ENCODE data around the gene MAD1L1.
"Not testable (repeated sequence)": the region's sequence is repeated elsewhere in the genome, so short reads cannot be mapped to it uniquely, and the experiment has no call there.

MAD1L1 gene

DNA sequence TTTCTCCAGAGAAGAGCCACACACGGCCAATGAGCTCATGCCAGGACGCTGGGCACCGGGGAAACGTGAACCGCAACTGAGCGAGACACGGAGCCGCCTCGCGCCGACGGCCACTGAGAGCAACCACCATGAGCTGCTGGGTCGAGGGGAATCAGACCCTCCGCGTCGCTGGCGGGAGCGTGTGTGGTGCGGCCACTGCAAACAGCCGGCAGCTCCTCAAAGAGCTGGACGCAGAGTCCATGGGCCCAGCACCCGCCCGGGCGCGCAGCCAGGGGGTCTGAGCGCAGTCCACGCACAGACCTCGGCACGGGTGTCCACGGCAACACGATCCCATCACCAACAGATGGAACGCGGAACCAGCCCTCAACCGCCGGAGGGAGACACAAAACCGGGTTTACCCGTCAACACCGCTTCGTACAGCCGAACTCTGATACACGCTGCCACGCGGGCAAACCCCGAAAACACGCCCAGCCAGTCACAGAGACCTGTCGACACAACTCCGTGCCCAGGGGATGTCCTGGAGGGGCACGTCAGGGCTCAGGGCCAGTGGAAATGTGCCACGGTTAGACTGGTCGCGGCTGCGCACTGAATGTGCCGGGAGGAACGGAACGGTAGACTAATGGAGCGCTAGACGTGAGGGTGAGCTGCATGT is 415.6 kb downstream of the MAD1L1 start:
- no peak for DNase-seq

DNA sequence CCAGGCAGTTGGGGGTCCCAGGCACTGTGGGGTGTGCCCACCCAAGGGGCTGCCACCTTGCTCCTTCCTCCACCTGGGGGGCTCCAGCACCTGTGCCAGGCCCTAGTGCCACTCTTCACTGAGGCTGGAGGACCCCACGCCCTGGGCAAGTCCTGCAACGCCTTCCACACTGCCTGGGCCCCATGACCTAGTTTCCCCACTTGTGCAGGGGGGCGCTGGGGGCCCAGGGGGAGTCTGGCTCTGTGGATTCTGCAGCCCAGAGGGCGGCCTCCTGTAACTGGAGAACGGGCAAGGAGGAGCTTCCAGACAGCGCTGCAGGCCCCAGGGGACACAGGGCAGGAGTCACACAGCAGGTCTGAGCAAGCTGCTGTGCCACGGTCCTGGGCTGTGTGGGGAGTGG is 416.3 kb downstream of the MAD1L1 start:
- DNase-seq, result not testable (repeated sequence)

GRCh38 chr7:1815551-1816281 is 417.0 kb downstream of the MAD1L1 start:
- DNase-seq, result not testable (repeated sequence)

DNA sequence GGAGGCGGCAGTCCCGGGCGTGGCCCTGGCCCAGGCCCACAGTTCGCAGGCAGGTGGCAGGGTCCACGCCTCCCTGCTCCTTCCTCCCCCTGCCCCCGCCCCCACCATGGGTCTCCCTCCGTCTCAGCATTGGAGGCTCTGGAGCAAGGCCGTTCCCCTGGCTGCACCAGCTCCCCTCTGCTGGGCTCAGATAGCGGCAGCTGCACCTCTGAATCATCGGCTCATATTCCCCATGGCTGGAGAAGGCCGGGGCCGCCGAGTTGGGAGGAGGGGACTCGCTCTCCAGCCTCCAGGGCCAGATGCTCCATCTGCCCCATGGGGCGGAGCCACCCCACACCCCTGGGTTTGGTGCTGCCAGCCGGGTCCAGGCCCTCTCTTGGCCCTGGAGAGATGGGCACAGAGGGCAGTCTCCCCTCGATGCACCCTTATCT is 417.7 kb downstream of the MAD1L1 start:
- DNase-seq, result no peak

DNA sequence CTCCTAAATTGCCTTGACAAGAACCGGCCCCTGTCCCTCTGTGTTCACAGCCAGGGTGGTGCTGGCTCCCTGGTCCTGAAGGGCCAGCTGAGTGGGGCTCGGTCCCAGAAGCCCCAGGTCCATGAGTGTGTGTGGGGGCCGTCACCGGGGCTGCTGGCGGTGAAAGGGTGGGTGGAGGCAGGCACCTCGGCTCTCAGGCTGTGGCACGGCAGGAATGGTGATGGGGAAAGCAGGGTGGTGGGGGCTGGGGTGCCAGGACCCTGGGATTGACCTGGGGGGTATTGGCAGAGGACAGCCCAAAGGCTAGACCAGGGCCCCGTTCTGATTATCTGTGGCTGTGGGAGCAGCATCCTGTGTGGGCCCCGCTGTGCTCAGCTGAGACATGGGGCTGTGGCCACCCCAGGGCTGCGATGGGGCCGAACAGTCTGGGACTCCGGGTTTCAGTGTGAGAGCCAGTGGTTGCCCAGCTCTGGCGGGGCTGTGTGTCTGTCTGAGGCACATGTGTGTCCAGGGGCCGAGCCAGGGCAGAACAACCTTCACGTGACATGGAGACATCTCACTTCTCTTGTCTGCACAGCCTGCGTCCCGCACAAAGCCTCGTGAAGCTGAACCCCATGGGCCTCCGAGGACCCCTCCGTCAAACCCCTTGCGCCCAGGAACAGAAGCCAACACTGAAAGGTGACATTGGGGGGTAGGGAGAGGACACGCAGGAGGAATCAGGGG is 418.5 kb downstream of the MAD1L1 start:
- no peak for DNase-seq

DNA sequence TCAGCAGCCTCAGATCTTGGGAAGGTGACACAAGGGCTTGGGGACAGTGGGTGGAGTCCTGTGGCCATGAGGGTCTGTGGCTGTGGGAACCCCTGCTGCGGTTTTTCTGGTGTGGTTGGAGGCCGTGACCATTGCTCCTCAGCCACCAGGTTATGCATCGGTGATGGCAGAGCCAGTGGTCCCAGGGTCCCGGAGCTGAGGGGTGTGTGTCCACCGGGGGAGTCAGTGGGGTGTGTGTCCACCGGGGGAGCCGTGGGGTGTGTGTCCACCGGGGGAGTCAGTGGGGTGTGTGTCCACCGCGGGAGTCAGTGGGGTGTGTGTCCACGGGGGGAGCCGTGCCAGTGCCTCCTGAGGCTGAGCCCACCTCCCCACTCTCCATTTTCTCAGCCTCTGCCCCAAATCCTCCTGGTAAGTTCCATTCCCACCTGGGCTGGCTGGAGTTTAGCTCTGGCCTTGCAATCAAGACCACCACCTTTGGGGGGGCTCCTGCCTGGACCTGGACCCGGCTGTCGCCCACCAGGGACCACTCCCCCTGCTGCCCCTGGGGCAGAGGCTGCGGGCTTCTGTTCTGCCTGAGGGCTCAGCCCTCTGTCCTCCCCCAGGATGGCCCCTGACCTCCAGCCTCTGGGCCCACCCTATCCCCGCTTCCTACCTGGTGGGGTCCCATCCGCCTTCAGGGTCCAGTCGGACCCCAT is 419.2 kb downstream of the MAD1L1 start:
- DNase-seq, result no peak

GRCh38 chr7:1812509-1813393 is 420.0 kb downstream of the MAD1L1 start:
- no peak for DNase-seq

DNA sequence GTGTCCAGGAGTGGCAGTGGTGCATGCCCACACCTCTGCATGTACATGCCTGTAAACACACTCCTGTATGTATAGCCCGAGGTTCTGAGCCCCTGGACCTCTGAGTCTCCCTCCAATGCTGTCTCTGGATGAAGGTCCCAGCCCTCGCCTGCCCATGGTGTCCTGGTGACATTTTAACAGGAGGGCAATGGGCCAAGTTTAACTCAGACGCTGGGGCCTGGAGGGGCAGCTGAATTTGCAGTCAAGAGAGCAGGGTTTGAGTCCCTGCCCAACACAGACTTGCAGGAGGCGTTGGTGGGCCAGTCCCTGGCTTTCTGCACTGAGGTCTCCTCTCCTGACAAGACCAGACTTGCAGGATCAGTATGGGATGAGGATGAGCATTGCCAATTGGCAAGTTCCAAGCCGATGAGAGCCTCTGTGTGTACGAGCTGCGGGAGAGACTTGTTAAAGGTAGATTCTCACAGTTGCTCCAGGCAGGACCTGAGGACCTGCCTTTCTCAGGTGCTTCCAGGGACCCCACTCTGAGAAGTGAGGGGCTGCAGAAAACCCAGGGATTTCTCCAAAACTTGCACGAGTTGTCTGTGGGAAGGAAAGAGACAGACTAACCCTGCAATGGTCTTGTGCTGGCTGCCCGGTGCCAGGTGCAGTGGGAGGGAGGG is 420.8 kb downstream of the MAD1L1 start:
- DNase-seq, result no peak

DNA sequence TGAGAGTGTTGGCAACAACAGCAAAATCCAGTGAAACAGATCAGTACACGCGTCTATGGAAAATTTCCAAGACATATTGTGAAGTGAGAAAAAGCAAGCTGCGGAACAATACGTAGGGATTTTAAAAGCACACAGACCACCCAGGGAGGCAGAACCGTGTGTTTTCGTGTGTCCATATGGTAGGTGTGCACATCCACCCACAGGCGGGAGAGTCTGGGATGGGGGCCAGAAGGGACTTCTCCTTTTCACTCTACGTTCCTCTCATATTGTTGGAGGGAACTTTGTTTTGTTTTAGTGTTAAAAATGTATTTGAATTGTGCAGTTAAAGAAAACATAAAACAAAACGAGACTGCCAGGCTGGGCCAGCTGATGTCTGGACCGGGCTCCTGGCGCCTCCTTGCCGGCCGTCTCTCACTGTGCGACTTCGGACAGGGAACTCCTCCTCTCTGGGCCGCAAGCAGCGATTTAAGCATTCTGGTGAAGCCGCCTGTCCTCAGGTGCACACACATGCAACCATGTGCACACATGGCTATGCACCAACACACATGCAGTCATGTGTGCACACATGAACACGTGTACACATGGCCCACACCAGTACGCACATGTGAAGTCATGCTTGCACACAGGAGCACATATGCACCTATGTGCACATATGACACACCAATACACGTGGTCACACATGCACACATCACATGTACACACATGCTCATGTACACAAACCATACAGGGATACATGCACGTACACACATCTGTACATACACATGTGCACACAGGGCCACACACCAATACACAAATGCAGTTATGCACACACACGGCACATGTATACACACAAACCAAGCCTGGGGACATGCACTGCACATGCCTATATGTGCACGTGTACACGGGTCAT is 421.5 kb downstream of the MAD1L1 start:
- no peak for DNase-seq

DNA sequence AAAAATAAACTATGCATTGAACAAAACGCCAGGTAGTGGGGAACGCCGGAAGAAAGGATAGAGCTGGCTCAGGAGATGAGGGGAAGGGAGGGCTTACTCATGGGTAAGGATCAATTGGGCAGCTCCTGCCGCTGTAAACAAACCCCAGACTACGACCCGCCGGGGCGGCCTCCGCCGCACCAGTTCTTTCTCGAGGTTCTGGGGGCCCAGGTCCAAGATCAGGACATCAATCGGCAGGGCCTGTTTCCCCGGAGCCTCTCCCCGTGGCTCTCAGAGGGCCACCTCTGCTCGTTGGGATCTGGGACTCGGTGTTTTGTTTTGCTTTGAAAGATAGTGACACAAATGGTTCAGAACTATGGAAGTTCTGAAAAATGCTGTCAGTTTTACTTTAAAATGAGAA is 422.2 kb downstream of the MAD1L1 start:
- DNase-seq, result no peak

DNA sequence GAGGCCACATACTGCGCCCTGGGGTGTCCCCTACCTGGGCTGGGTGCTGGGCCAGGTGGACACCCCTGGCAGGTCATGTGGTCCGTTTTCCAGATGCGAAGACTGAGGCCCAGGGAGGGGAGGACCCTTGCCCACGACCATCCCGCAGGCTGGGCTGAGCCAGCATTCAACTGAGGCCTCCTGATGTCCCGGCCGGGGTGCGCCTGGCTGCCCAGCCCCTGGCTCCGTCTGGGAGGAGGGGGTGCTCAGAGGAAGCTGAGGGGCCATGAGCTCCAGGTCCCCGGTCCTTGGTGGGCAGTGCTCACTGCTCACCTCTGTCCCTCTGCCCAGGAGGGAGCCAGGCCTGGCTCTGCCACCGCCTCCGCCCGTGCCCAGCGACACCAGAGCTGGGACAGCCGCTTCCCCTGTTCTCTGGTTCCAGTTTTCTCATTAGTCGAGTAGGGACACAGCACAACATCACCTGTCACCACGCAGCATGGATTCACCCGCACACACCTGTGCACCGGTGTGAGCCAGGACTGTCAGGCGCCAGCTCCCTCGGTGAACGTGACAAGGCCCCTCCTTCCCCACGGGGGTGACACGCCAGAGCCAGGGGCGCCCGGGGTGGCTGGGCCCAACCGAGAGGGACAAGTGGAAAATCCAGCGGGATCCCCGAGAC is 423.0 kb downstream of the MAD1L1 start:
- DNase-seq, result no peak

DNA sequence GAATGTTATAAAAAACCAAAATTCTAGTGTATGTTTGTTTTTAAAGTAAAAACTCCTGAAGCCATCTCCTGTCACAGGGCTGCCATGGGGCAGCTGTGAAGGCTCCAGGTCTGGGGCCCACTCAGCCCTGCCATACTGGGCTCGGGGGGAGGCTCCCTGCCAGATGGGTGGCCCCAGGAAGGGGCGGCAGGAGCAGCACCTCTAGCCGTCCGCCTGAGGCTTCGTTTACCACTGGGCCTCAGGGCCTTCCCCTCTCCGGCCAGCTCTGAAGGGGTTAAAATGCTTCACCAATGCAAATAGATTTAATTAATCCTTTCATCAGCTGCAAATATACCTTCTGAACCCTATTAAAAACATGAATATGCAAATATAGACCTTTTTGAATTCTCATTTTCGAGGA is 423.7 kb downstream of the MAD1L1 start:
- DNase-seq, result no peak

DNA sequence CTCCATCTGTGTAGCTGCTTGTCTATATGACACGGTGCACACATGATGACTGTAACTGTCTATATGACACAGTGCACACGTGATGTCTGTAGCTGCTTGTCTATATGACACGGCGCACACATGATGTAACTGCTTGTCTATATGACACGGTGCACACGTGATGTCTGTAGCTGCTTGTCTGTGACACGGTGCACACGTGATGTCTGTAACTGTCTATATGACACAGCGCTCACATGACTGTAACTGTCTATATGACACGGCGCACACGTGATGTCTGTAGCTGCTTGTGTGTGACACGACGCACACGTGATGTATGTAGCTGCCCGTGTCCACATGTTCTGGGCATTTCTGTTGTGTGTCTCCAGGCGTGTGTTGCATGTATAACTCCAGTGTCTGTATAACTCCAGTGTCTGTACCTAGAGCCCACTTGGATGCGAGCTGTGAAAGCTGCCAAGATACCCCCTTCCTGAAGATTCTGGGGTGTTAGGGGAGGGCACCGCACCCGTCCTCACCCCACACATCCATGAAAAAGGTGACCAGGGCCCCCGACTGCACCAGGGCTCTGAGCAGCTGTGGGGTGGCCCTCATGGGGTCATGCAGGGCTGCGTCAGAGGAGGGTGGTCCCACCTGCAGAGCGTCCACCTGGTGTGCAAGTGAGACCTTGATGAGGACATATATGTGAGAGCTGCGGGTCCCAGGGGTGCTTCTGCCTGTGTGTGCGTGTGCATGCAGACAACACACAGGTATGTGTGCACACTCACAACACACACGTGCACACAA is 424.7 kb downstream of the MAD1L1 start:
- no peak for DNase-seq

GRCh38 chr7:1806354-1806753 is 426.4 kb downstream of the MAD1L1 start:
- DNase-seq, result no peak

DNA sequence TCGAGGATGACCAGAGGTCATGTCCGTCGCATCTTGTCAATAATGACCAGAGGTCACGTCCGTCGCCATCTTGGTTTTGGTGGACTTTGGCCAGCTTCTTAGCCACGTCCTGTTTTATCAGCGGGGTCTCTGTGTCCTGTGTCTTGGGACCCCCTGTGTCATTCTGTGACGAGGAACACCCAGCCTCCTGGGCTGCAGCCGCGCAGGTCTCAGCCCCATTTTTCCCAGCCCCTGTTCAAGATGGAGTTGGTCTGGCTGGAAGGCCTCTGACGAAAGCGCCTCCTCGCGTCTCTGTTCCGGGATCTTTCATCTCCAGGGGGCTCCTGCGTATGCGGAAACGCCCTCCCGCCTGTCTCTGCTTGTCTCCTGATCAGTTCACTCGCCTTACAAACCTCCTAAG is 428.4 kb downstream of the MAD1L1 start:
- DNase-seq, result no peak

DNA sequence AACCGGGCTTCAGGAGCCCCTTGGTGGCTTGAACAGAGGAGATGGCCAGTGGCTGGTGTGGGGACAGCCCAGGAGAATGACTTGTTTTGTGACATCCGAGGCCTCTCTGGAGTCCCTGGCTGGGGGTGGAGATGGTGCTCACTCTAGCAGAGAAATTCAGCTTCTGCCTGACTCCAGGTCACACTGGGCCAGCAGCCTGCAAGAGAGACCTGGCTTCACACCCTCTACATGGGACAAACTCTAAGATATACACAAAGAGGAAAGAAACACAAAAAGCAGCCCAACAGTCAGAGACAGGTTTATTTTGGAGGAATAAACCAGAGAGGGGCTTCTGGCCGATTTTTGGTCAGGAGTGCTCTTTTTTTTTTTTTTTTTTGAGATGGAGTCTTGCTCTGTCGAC is 429.8 kb downstream of the MAD1L1 start:
- no peak for DNase-seq

- DNase-seq, result no peak
Measured at GRCh38 chr7:1800902-1801301, 431.8 kb downstream of the MAD1L1 start.

DNA sequence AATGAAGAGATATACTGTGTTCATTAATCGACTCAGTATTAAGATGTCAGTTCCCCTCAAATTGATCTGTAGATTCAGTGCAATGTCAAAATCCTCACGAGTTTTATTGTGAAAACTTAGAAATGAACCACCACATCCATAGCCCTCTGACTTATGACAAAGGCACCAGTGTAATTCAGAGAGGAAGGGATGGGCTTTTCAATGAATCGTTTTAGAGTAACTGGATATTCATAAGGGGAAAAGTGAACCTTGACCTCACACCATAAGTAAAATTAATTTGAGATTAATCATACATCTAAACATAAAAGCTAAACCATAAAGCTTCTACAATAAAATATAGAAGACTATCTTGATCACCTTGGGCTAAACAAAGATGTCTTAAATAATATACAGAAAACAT is 434.6 kb downstream of the MAD1L1 start:
- DNase-seq, result no peak

- no peak for DNase-seq
Measured at GRCh38 chr7:1794888-1795542, 437.7 kb downstream of the MAD1L1 start.

Data from NCI-H774 (cell line).